Activated naive CD4-positive, alpha-beta T cell treated with anti-CD3 and anti-CD28 coated beads, Interleukin-2, amount 50 U/mL, for 16 hours (primary cell): ENCODE results near the gene RANBP1.

Source experiments
- DNase-seq: peaks from one replicate; pipeline ENCODE4 v3.0.0-alpha.2; 2020

RANBP1 gene

DNA sequence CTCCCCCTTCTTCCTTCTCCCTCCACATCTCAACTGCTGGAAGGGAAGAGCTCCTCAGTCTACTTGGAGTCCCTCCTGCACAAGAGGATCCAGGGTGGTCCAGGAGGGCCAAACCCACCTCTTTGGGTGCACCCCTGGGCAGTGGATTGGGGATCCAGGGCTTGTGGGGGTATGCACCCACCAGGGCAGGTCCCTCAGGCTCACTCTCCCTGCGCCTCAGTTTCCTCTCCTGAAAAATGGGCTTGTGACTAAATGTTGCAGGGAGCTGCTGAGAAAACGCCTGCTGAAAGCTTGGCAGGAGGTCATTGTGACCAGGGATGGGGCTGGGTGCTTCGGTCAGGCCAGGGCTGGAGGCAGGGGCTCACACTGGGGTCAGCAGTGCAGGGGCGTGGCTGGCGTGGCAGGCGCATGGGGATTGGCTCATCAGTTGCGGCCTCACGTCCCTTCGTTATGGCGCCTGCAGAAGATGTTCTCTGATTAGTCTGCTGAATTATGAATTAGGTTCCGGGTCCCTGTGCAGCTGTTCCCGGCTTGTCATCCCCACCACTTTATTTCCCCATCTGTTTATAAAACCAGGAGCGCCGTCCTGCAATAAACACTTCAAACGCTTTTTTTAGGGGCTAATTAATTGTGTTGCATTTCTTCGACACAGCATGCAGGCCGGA lies 60.6 kb downstream of the RANBP1 start:
- no peak for DNase-seq
